LNCaP clone FGC (cell line): Measurements from ENCODE around the gene FMR1.
A peak's percentile ranks its signal among the peaks of the same experiment; 100 is the strongest.

ENCODE experiments used
- DNase-seq: peaks from one replicate; pipeline ENCODE4 v3.0.0-alpha.2; 2011; ENCODE audit warnings: low read depth
- H3K4me3 ChIP-seq: 2 replicates; pipeline ENCODE4 v1.5.1; 2011; ENCODE audit warnings: mild to moderate bottlenecking, low read depth, low read length, control low read depth
- TF ChIP-seq, protein P1 (sequence below): IDR thresholded peaks from 2 replicates; pipeline ENCODE4 v1.5.1; 2012; ENCODE audit warnings: mild to moderate bottlenecking; ENCODE audit not compliant: control insufficient read depth, insufficient read depth; ENCODE audit errors: extremely low read depth

The FMR1 gene

DNA sequence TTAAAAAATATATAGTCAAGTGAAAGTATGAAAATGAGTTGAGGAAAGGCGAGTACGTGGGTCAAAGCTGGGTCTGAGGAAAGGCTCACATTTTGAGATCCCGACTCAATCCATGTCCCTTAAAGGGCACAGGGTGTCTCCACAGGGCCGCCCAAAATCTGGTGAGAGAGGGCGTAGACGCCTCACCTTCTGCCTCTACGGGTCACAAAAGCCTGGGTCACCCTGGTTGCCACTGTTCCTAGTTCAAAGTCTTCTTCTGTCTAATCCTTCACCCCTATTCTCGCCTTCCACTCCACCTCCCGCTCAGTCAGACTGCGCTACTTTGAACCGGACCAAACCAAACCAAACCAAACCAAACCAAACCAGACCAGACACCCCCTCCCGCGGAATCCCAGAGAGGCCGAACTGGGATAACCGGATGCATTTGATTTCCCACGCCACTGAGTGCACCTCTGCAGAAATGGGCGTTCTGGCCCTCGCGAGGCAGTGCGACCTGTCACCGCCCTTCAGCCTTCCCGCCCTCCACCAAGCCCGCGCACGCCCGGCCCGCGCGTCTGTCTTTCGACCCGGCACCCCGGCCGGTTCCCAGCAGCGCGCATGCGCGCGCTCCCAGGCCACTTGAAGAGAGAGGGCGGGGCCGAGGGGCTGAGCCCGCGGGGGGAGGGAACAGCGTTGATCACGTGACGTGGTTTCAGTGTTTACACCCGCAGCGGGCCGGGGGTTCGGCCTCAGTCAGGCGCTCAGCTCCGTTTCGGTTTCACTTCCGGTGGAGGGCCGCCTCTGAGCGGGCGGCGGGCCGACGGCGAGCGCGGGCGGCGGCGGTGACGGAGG, at the start of gene FMR1:
Gene FMR1 (plus strand): TSS at position 728 of the 831 bp plus-strand sequence. CDS start 261 bp downstream, outside the sequence.
- H3K4me3 ChIP-seq, result peak within 1 kb of the TSS; percentile 68
- peak; percentile 64 for DNase-seq
- TF ChIP-seq, protein P1, sequence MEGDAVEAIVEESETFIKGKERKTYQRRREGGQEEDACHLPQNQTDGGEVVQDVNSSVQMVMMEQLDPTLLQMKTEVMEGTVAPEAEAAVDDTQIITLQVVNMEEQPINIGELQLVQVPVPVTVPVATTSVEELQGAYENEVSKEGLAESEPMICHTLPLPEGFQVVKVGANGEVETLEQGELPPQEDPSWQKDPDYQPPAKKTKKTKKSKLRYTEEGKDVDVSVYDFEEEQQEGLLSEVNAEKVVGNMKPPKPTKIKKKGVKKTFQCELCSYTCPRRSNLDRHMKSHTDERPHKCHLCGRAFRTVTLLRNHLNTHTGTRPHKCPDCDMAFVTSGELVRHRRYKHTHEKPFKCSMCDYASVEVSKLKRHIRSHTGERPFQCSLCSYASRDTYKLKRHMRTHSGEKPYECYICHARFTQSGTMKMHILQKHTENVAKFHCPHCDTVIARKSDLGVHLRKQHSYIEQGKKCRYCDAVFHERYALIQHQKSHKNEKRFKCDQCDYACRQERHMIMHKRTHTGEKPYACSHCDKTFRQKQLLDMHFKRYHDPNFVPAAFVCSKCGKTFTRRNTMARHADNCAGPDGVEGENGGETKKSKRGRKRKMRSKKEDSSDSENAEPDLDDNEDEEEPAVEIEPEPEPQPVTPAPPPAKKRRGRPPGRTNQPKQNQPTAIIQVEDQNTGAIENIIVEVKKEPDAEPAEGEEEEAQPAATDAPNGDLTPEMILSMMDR, result no peak

DNA sequence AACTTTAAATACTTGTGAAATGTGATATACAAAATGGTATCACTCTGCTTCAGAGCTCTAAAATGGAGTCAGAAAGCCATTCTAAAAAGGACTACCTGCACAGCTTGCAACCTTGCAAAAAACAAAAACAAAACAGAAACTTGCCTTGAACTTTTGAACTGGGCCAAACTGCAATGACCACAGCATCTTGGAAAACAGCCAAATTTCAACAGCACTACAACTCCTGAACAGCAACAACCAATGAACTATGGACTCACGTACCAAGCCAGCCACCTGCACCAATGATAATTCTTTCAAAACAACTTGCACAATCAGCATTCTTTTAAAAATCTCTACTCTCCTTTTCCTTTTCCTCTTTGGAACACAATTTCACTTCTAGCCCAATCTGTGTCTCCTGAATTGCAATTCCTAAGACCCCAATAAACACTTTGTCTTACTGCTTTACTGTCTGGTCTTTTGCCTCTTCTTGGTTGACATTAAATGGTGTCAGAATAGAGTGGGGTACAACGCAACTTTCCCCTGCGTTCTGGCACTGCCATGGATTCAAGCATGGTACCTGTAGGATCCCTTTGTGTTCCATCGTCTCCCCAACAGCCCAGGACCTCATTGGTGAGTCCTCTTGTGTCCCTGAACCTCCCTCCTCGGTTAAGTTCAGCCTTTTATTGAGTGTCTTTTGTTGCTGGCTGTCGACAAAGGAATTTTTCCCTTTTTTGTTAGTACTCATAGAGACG, 35.7 kb upstream of the FMR1 start:
- H3K4me3 ChIP-seq, result no peak overlapping the region
- TF ChIP-seq, protein P1, result no peak
- DNase-seq, result no peak

DNA sequence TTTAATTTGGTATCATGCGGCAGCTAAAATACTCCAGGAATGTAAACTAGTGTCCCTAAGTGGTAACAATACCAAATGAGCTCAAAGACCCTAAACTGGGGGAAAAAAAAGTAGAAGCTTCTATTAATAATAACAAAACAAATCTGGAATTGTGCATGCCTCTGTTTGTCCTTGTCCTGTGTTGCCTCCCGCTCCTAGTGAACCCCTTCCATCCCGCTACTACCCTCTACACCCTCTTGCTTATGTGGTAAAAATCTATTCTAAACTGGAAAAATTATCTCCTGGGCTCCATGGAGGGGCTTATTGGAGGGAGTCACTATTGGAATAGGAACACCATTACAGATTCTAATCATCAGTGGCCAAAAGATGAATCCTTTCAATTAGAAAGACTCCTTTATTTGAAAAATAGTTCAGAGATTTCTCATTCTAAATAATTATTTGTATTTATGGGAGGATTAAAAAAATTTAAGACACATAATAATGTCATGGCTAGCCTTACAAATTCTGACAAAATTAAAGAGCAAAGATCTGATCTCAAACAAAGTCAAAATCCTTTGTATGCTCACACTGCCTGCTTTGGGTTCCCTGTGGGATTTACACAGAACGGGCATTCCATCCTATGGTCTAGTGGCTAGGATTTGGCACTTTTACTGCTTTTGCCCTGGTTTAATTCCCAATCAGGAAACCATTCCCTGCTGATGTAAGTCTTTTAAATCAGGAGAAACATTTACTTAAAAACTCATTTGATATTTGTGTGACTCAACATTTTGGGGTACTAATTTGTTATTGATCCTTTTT, 34.7 kb upstream of the FMR1 start:
- TF ChIP-seq, protein P1, result no peak
- no peak for DNase-seq
- no peak overlapping the region for H3K4me3 ChIP-seq

DNA sequence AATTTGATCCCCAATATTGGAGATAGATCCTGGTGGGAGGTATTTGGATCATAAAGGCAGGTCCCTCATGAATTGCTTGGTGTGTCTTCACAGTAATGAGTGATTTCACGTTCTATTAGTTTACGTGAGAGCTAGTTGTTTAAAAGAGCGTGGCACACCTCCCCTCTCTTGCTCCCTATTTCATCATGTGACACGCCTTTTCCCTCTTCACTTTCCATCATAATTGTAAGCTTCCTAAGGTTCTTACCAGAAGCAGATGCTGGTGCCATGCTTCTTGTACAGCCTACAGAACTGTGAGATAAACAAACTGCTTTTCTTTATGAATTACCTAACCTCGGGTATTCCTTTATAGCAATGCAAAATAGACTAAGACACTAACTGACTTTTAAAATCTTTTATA, 34.0 kb upstream of the FMR1 start:
- DNase-seq, result no peak
- H3K4me3 ChIP-seq, result no peak overlapping the region
- TF ChIP-seq, protein P1, result no peak

DNA sequence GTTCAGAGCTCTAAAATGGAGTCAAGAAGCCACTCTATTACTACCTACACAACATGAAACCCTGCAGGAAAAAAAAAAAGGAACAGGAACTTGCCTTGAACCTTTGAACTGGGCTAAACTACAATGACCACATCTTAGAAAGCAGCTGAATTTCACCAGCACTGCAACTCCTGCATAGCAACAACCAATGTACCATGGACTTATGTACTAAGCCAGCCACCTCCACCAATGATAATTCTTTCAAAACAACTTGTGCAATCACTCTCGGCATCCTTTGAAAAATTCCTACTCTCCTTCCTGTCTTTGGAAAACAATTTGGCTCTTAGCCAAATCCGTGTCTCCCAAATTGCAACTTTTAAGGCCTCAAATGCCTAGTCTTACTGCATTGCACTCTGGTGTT, 26.8 kb upstream of the FMR1 start:
- TF ChIP-seq, protein P1, result no peak
- no peak overlapping the region for H3K4me3 ChIP-seq
- no peak for DNase-seq

DNA sequence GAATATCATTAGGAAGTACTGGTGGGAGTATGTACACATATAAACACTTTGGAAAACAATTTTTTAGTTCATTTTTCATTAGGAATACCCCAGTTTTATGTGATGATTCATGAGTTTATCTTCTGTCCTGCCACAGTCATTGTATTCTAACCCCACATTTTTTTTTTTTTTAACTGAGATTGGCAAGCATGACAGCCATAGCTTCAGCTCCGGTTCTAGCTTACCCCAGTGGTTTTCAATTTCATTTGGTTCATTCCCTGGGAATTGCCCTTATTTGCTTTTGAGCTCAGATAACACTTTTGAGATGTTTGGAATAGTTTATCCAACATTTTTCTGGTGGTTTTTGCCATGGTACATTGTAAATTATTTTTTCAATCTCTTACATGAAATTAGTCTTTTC, 21.0 kb upstream of the FMR1 start:
- no peak overlapping the region for H3K4me3 ChIP-seq
- no peak for DNase-seq
- TF ChIP-seq, protein P1, result no peak
